ENCODE data around the gene WDR49.

Gene WDR49

GRCh38 chr3:167575000-167575600, 78.6 kb downstream of the WDR49 start:
- no peak overlapping the region for H3K9ac ChIP-seq (ENCODE audit: low read length)
- H3K4me2 ChIP-seq (ENCODE audit: low read depth, low read length, poor library complexity, severe bottlenecking), result no peak overlapping the region
- H3K27ac ChIP-seq (ENCODE audit: low read depth, low read length), result no peak overlapping the region
- H3K36me3 ChIP-seq (ENCODE audit: low read length), result no peaks in the 10 kb centered on the region
- no peaks in the 10 kb centered on the region for H4K20me1 ChIP-seq (ENCODE audit: low read depth, low read length)
- H3K79me2 ChIP-seq (ENCODE audit: insufficient read depth, low read length), result no peaks in the 10 kb centered on the region
- no peaks in the 10 kb centered on the region for H3K27me3 ChIP-seq (ENCODE audit: low read length)
- no peaks in the 10 kb centered on the region for H3F3A ChIP-seq (ENCODE audit: insufficient read depth)
- no peak overlapping the region for H2AFZ ChIP-seq (ENCODE audit: low read depth, low read length, severe bottlenecking)
- no peaks in the 10 kb centered on the region for H3K9me2 ChIP-seq (replicated peaks; ENCODE audit: insufficient read depth, low read length)
- H3K4me3 ChIP-seq (ENCODE audit: insufficient read depth, low read length, poor library complexity, severe bottlenecking), result no peak overlapping the region
- no peaks in the 10 kb centered on the region for H3K9me3 ChIP-seq (ENCODE audit: insufficient read depth, low read length)
- TF ChIP-seq EZH2phosphoT487 (conservative IDR thresholded peaks at IDR 0.05; ENCODE audit: low read length) (no peak), CTCF (IDR thresholded peaks at IDR 0.05; ENCODE audit: insufficient read depth, low read length, poor library complexity, severe bottlenecking) (no peak)

- H3K9me2 ChIP-seq (replicated peaks; ENCODE audit: insufficient read depth, low read length), result no peaks in the 10 kb centered on the region
- no peak overlapping the region for H3K4me3 ChIP-seq (ENCODE audit: insufficient read depth, low read length, poor library complexity, severe bottlenecking)
- no peak overlapping the region for H3K4me2 ChIP-seq (ENCODE audit: low read depth, low read length, poor library complexity, severe bottlenecking)
- no peak overlapping the region for H3K27ac ChIP-seq (ENCODE audit: low read depth, low read length)
- H4K20me1 ChIP-seq (ENCODE audit: low read depth, low read length), result no peaks in the 10 kb centered on the region
- H2AFZ ChIP-seq (ENCODE audit: low read depth, low read length, severe bottlenecking), result no peak overlapping the region
- TF ChIP-seq EZH2phosphoT487 (conservative IDR thresholded peaks at IDR 0.05; ENCODE audit: low read length), result no peak
- TF ChIP-seq CTCF (IDR thresholded peaks at IDR 0.05; ENCODE audit: insufficient read depth, low read length, poor library complexity, severe bottlenecking), result no peak
- H3F3A ChIP-seq (ENCODE audit: insufficient read depth), result no peaks in the 10 kb centered on the region
- no peaks in the 10 kb centered on the region for H3K9me3 ChIP-seq (ENCODE audit: insufficient read depth, low read length)
- no peaks in the 10 kb centered on the region for H3K79me2 ChIP-seq (ENCODE audit: insufficient read depth, low read length)
- H3K36me3 ChIP-seq (ENCODE audit: low read length), result no peaks in the 10 kb centered on the region
- no peak overlapping the region for H3K9ac ChIP-seq (ENCODE audit: low read length)
- H3K27me3 ChIP-seq (ENCODE audit: low read length), result no peaks in the 10 kb centered on the region
These were observed 80.8 kb downstream of the WDR49 start for GRCh38 chr3:167572991-167573390.

- no peak for TF ChIP-seq CTCF (IDR thresholded peaks at IDR 0.05; ENCODE audit: insufficient read depth, low read length, poor library complexity, severe bottlenecking)
- no peak for TF ChIP-seq EZH2phosphoT487 (conservative IDR thresholded peaks at IDR 0.05; ENCODE audit: low read length)
- no peak overlapping the region for H3K4me3 ChIP-seq (ENCODE audit: insufficient read depth, low read length, poor library complexity, severe bottlenecking)
- H3K36me3 ChIP-seq (ENCODE audit: low read length), result no peaks in the 10 kb centered on the region
- H4K20me1 ChIP-seq (ENCODE audit: low read depth, low read length), result no peaks in the 10 kb centered on the region
- no peaks in the 10 kb centered on the region for H3F3A ChIP-seq (ENCODE audit: insufficient read depth)
- H3K27me3 ChIP-seq (ENCODE audit: low read length), result no peaks in the 10 kb centered on the region
- H3K4me2 ChIP-seq (ENCODE audit: low read depth, low read length, poor library complexity, severe bottlenecking), result no peak overlapping the region
- no peak overlapping the region for H3K27ac ChIP-seq (ENCODE audit: low read depth, low read length)
- H3K9ac ChIP-seq (ENCODE audit: low read length), result no peak overlapping the region
- H3K9me3 ChIP-seq (ENCODE audit: insufficient read depth, low read length), result no peaks in the 10 kb centered on the region
- no peaks in the 10 kb centered on the region for H3K9me2 ChIP-seq (replicated peaks; ENCODE audit: insufficient read depth, low read length)
- no peaks in the 10 kb centered on the region for H3K79me2 ChIP-seq (ENCODE audit: insufficient read depth, low read length)
- no peak overlapping the region for H2AFZ ChIP-seq (ENCODE audit: low read depth, low read length, severe bottlenecking)
These were observed 85.1 kb downstream of the WDR49 start for GRCh38 chr3:167568634-167569033.
